SU-DHL-6 (cell line): ENCODE results near the gene GPRIN3.

Source experiments
- H2AFZ ChIP-seq: fragments of 200-600 bp; sonication (generic); 2 replicates; pipeline ENCODE4 v1.6.1; 2014; ENCODE audit warnings: low read depth, mild to moderate bottlenecking, moderate library complexity, mixed read lengths, antibody characterized with exemption, low read length; ENCODE audit not compliant: severe bottlenecking
- H3F3A ChIP-seq: fragments of 200-600 bp; shearing (Covaris generic); 2 replicates; pipeline ENCODE4 v1.6.0; 2016; ENCODE audit warnings: antibody characterized with exemption, mild to moderate bottlenecking; ENCODE audit not compliant: insufficient read depth
- H3K27ac ChIP-seq: fragments of 200-600 bp; sonication (generic); 2 replicates; pipeline ENCODE4 v1.5.1; 2016; ENCODE audit warnings: low read depth, mild to moderate bottlenecking, low read length, moderate library complexity, mixed read lengths
- H3K27me3 ChIP-seq: fragments of 200-600 bp; sonication (generic), shearing (Covaris generic); 2 replicates; pipeline ENCODE4 v1.6.0; 2014; ENCODE audit warnings: mild to moderate bottlenecking, low read length
- H3K36me3 ChIP-seq: fragments of 200-600 bp; sonication (generic); 2 replicates; pipeline ENCODE4 v1.6.1; 2014; ENCODE audit warnings: mild to moderate bottlenecking, low read length, mixed read lengths
- H3K4me2 ChIP-seq: fragments of 300-600, 200-600 bp; shearing (Covaris generic), sonication (generic); 2 replicates; pipeline ENCODE4 v1.6.0; 2014; ENCODE audit warnings: low read length, low read depth, mild to moderate bottlenecking; ENCODE audit not compliant: poor library complexity, severe bottlenecking
- H3K4me3 ChIP-seq: fragments of 200-600 bp; sonication (generic); 2 replicates; pipeline ENCODE4 v1.5.1; 2014; ENCODE audit warnings: antibody characterized with exemption, low read length, mild to moderate bottlenecking, mixed read lengths; ENCODE audit not compliant: insufficient read depth, poor library complexity, severe bottlenecking
- H3K79me2 ChIP-seq: fragments of 200-600 bp; sonication (generic); 2 replicates; pipeline ENCODE4 v1.6.1; 2014; ENCODE audit warnings: mild to moderate bottlenecking, low read length, moderate library complexity; ENCODE audit not compliant: insufficient read depth
- H3K9ac ChIP-seq: fragments of 200-600 bp; sonication (generic); 2 replicates; pipeline ENCODE4 v1.7.0; 2014; ENCODE audit warnings: mild to moderate bottlenecking, low read length
- H3K9me2 ChIP-seq: fragments of 200-600 bp; sonication (generic); replicated peaks from 2 replicates; pipeline ENCODE4 v1.6.1; 2014; ENCODE audit warnings: low read length; ENCODE audit not compliant: insufficient read depth
- H3K9me3 ChIP-seq: fragments of 200-600 bp; sonication (generic); 2 replicates; pipeline ENCODE4 v1.6.1; 2014; ENCODE audit warnings: low read length, mixed read lengths; ENCODE audit not compliant: insufficient read depth
- H4K20me1 ChIP-seq: fragments of 200-600 bp; sonication (generic); 2 replicates; pipeline ENCODE4 v1.6.1; 2014; ENCODE audit warnings: low read depth, mild to moderate bottlenecking, antibody characterized with exemption, low read length, moderate library complexity, mixed read lengths
- EZH2phosphoT487 ChIP-seq: fragments of 200-600 bp; sonication (generic), shearing (Covaris generic); conservative IDR thresholded peaks from 2 replicates; pipeline ENCODE4 v1.6.1; 2018; ENCODE audit warnings: mild to moderate bottlenecking, antibody characterized with exemption, low read length, moderate library complexity, mixed read lengths
- TF ChIP-seq, protein P1 (sequence below): fragments of 200-600 bp; sonication (generic); IDR thresholded peaks from one replicate; pipeline ENCODE4 v1.5.1; 2017; ENCODE audit warnings: antibody characterized with exemption, mild to moderate bottlenecking, low read length, moderate library complexity; ENCODE audit not compliant: insufficient read depth, poor library complexity, severe bottlenecking

Gene GPRIN3

DNA sequence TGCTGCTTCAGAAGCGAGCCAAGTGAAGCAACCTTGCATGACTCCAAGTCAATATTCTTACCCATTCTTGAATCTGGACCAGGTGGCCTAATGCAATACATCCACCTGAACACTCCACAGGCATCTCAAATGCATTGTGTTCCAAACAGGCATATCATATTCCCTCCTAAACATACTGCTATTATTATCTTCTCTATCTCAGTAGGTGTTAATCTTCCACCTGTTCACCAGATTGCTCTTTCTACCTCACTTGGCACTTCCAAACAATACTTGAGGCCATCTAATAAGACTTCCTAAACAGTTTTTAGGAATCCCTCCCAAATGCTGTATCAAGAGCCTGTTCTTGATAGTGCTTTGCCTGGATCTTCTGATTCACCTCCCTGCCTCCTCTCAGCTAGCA is 90.7 kb downstream of the GPRIN3 start:
- Histone ChIP-seq H3K27ac (no peak overlapping the region), H4K20me1 (no peaks in the 10 kb centered on the region), H3F3A (no peaks in the 10 kb centered on the region), H3K79me2 (no peaks in the 10 kb centered on the region), H2AFZ (no peak overlapping the region), H3K36me3 (no peaks in the 10 kb centered on the region), H3K9me2 (no peaks in the 10 kb centered on the region), H3K4me3 (no peak overlapping the region), H3K9me3 (no peaks in the 10 kb centered on the region), H3K9ac (no peak overlapping the region), H3K27me3 (no peaks in the 10 kb centered on the region), H3K4me2 (no peak overlapping the region)
- TF ChIP-seq EZH2phosphoT487, result no peak
- TF ChIP-seq, protein P1, sequence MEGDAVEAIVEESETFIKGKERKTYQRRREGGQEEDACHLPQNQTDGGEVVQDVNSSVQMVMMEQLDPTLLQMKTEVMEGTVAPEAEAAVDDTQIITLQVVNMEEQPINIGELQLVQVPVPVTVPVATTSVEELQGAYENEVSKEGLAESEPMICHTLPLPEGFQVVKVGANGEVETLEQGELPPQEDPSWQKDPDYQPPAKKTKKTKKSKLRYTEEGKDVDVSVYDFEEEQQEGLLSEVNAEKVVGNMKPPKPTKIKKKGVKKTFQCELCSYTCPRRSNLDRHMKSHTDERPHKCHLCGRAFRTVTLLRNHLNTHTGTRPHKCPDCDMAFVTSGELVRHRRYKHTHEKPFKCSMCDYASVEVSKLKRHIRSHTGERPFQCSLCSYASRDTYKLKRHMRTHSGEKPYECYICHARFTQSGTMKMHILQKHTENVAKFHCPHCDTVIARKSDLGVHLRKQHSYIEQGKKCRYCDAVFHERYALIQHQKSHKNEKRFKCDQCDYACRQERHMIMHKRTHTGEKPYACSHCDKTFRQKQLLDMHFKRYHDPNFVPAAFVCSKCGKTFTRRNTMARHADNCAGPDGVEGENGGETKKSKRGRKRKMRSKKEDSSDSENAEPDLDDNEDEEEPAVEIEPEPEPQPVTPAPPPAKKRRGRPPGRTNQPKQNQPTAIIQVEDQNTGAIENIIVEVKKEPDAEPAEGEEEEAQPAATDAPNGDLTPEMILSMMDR, result no peak

DNA sequence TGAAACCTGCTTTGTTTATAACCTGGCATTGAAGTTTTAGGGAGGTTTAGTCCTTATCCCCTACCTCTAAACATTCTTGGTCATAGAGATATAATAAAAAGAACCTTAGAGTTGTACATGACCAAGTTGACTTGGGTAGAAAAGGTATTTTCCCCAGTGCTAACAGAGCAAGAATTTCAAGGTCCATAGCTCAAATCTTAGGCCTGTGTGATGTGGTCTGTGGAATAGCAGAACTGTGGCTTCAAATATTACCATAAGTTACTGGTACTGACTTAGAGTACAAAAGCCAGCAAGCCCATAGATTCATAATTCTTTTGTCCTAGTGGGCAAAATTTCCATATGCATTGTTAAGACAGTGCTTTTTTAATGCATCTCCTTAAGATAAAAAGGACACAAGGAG is 91.2 kb downstream of the GPRIN3 start:
- Histone ChIP-seq H3K27me3 (no peaks in the 10 kb centered on the region), H3K36me3 (no peaks in the 10 kb centered on the region), H3K9me3 (no peaks in the 10 kb centered on the region), H3K4me2 (no peak overlapping the region), H3F3A (no peaks in the 10 kb centered on the region), H3K9me2 (no peaks in the 10 kb centered on the region), H3K79me2 (no peaks in the 10 kb centered on the region), H3K27ac (no peak overlapping the region), H3K4me3 (no peak overlapping the region), H3K9ac (no peak overlapping the region), H4K20me1 (no peaks in the 10 kb centered on the region), H2AFZ (no peak overlapping the region)
- TF ChIP-seq EZH2phosphoT487, result no peak
- TF ChIP-seq, protein P1, result no peak

DNA sequence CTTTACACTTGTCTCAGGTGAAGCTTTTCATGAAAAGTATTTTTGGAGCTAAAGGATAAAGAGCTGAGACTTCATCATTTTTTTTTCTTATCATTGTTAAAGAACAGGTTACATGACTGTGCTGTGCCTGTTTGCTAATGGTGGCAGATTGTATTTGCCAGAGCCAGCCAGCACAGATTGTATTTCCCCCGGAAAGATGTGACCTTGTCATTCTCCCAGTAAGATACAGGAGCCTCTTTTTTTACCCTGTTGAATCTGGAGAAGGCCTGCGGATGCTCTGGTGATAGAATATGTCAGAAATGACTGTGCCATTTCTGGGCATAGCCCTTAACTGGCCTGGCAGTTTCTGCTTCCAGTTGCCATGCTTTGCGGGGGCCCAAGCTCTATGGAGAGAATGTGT is 91.9 kb downstream of the GPRIN3 start:
- Histone ChIP-seq H3K9me3 (no peaks in the 10 kb centered on the region), H3K27ac (no peak overlapping the region), H3K79me2 (no peaks in the 10 kb centered on the region), H3K4me3 (no peak overlapping the region), H3K9ac (no peak overlapping the region), H3K36me3 (no peaks in the 10 kb centered on the region), H3K9me2 (no peaks in the 10 kb centered on the region), H4K20me1 (no peaks in the 10 kb centered on the region), H3F3A (no peaks in the 10 kb centered on the region), H2AFZ (no peak overlapping the region), H3K27me3 (no peaks in the 10 kb centered on the region), H3K4me2 (no peak overlapping the region)
- TF ChIP-seq, protein P1, result no peak
- TF ChIP-seq EZH2phosphoT487, result no peak

DNA sequence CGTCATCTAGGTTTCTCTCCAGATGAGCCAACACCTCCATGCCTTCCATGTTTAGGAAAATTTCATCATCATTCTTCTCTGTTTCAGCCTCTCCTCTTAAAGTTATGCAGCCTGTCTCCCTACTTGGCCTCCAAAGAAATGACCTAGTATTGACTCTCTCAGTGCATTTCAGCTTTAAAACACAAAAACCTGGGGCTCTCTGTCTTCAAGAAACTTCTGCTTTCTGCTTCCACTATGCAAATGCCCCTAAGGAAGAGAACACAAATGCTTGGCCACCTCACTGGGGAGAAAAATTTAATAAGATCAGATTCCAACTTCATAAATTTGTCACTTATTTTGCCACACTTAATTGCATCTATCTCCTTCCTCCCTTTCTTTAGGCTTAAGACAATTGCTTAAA is 93.3 kb downstream of the GPRIN3 start:
- H3K27me3 ChIP-seq, result no peaks in the 10 kb centered on the region

More for the DNA sequence above, 93.3 kb downstream of the GPRIN3 start:
- Histone ChIP-seq H3K4me2 (no peak overlapping the region), H3K9me2 (no peaks in the 10 kb centered on the region), H3K9me3 (no peaks in the 10 kb centered on the region), H3K79me2 (no peaks in the 10 kb centered on the region), H3K4me3 (no peak overlapping the region), H2AFZ (no peak overlapping the region), H3K27ac (no peak overlapping the region), H3K36me3 (no peaks in the 10 kb centered on the region), H4K20me1 (no peaks in the 10 kb centered on the region), H3K9ac (no peak overlapping the region), H3F3A (no peaks in the 10 kb centered on the region)
- no peak for TF ChIP-seq EZH2phosphoT487
